BJ (cell line): ENCODE measurements around the gene SZT2. TPM values are rescaled to one million over a fixed set of nuclear protein-coding genes. Genes with fewer than 3 reads are reported as not detected.

Experiments used
- CTCF ChIA-PET: fragments of 350-600 bp; formaldehyde crosslinking; extraction: SDS; loops from one replicate; lab custom pipeline; 2021; ENCODE audit warnings: antibody characterized with exemption, inconsistent platforms; lab: Yijun Ruan, JAX
- POLR2A ChIA-PET: fragments of 300-600 bp; sonication (Branson Sonifier 250); formaldehyde crosslinking; extraction: SDS; loops from one replicate; lab custom pipeline; 2021; ENCODE audit warnings: antibody characterized with exemption; lab: Charles Lee
- DNase-seq: peaks from one replicate; pipeline ENCODE4 v3.0.0-alpha.2; 2011; ENCODE audit warnings: low read depth
- H3K27me3 ChIP-seq: 2 replicates; pipeline ENCODE4 v1.6.0; 2011; ENCODE audit warnings: low read length; ENCODE audit not compliant: control insufficient read depth, insufficient read depth
- H3K36me3 ChIP-seq: 2 replicates; pipeline ENCODE4 v1.5.1; 2011; ENCODE audit warnings: low read length; ENCODE audit not compliant: control insufficient read depth, insufficient read depth
- H3K4me3 ChIP-seq: 2 replicates; pipeline ENCODE4 v1.5.1; 2011; ENCODE audit warnings: low read depth, mild to moderate bottlenecking, control low read depth, low read length
- polyA plus RNA-seq: library from polyadenylated mRNA; depleted of rRNA; stranded (reverse); fragments of >200 nt; gene quantifications from 2 replicates; pipeline ENCODE4 v1.2.3, GENCODE V29; 2011
- TF ChIP-seq, protein P1 (sequence below): IDR thresholded peaks from 2 replicates; pipeline ENCODE4 v1.5.1; 2011; ENCODE audit warnings: low read depth, mild to moderate bottlenecking, control low read depth, inconsistent platforms, low read length, moderate library complexity; ENCODE audit not compliant: insufficient read depth

SZT2 gene
- polyA plus RNA-seq, 1 experiment = 12.1 TPM

DNA sequence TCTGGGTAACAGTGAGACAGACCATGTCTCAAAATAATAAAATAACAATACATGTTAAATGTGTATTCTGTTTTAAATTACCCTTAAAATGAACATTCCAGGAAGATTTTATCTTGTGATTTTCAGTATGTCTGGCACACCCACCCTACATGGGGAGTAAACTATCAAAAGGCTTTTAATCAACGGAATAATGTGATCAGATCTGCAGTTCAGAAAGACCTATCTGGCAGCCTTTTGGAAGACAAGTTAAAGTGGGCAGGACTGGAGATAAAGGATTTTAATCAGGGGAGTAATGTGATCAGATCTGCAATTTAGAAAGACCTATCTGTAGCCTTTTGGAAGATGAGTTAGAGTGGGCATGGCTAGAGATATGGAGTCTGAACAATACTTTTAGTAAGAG is 10.2 kb upstream of the SZT2 start:
- TF ChIP-seq, protein P1, sequence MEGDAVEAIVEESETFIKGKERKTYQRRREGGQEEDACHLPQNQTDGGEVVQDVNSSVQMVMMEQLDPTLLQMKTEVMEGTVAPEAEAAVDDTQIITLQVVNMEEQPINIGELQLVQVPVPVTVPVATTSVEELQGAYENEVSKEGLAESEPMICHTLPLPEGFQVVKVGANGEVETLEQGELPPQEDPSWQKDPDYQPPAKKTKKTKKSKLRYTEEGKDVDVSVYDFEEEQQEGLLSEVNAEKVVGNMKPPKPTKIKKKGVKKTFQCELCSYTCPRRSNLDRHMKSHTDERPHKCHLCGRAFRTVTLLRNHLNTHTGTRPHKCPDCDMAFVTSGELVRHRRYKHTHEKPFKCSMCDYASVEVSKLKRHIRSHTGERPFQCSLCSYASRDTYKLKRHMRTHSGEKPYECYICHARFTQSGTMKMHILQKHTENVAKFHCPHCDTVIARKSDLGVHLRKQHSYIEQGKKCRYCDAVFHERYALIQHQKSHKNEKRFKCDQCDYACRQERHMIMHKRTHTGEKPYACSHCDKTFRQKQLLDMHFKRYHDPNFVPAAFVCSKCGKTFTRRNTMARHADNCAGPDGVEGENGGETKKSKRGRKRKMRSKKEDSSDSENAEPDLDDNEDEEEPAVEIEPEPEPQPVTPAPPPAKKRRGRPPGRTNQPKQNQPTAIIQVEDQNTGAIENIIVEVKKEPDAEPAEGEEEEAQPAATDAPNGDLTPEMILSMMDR = no peak
- POLR2A ChIA-PET = no interaction called here
- no peak for DNase-seq
- Histone ChIP-seq H3K27me3 (no peaks in the 10 kb centered on the region), H3K36me3 (peaks cover 16% of the 10 kb centered on the region), H3K4me3 (no peak overlapping the region)
- CTCF ChIA-PET = no interaction called here

DNA sequence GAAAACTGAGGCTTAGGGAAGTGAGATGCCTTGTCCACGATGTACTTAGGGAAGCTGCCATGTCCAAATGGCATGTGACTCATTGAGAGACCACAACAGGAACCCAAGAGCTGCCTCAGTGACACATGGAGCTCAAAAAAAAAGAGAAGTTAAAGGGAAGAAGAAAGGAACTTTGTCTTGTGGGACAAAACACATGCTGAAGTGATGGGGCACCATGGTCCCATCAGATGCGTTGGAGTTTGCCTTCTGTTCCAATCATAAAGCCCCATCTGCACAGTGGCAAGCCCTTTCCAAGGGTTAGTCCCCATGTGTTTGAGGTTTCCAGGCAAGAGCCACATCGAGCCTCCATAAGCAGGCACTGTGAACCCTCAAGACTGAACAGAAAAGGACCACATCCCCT is 8.1 kb upstream of the SZT2 start:
- TF ChIP-seq, protein P1 = no peak
- no peak for DNase-seq
- Histone ChIP-seq H3K36me3 (peaks cover 32% of the 10 kb centered on the region), H3K27me3 (no peaks in the 10 kb centered on the region), H3K4me3 (no peak overlapping the region)
- ChIA-PET CTCF (interaction anchor here (0.8 kb wide), 1 partner anchor 12 kb away, joined by 3 read pairs; no protein-coding TSS in a partner anchor), POLR2A (no interaction called here)

DNA sequence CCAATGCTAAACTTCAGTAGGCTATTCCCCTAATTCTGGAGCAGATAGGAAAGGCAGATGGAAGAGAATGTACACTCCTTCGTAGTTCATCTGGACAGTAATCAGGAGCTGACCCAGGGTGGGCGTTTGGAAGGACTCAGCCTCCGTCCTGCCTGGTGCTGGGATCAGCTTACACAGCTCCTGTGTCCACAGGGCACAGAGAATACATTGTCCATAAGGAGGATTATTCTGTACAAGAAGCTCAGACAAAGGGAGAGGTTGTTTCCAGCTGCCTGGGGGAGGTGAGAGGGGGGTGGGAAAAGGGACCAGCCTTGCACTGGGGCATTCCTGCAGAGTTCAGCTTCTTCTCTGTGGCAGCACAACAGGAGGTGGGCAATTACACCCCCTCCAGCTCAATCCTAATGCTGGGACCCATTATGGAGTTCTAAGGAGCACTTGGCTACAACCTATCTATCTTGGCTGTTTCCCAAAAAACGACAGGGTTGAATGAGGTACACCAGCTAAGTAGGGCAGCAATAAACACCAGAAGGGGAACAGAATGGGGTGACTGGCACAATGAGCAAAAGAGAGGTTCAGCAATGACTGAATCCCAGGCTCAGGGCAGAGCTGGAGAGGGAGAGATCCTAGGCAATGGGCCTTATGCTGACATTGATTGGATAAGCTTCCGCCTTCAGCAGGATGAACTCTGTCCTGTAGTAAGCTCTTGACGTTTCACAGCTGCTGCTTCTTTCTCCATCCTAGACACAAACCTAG is 7.5 kb upstream of the SZT2 start:
- TF ChIP-seq, protein P1 = no peak
- ChIA-PET POLR2A (no interaction called here), CTCF (interaction anchor here (0.8 kb wide), 1 partner anchor 12 kb away, joined by 3 read pairs; no protein-coding TSS in a partner anchor)
- Histone ChIP-seq H3K4me3 (no peak overlapping the region), H3K36me3 (peaks cover 37% of the 10 kb centered on the region), H3K27me3 (no peaks in the 10 kb centered on the region)
- no peak for DNase-seq

DNA sequence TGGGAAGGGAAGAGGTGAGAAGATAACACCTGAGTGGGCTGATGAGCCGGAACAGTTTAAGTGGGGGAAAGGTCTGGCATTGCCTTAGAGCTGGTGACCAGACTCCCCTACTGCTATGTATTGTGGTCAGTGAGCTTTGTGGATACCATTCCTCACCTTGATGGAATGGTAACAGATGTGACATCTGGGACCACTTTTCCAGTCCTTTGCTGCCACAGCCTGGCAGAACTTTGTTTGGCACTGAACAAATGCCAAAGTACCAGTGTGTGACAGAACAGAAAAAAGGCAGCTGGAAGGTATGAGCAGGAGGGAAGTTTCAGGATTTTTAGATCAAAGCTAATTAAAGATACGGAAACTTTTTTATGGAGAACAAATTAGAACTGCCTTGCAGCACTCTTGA is 6.2 kb upstream of the SZT2 start:
- peaks cover 37% of the 10 kb centered on the region for H3K36me3 ChIP-seq

DNA sequence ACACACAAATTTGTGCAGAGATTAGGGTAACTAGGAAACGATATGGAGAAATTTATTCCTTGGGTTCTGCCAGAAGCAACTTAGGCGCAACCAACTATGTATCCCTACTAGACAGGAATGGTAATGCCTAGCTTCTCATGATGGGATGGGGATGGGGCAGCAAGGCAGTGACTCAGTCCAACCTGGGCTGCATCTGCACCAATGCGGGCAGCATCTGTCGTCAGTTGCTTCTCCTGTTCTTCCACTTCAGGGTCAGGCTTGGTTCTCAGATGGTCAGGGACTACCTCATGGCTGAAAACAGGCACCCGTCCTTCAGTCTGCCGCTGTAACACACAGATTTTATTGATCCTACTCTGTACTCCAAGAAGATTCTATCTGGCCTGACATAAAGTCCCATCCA is 3.0 kb upstream of the SZT2 start:
- ChIA-PET POLR2A (no interaction called here), CTCF (no interaction called here)
- Histone ChIP-seq H3K36me3 (peaks cover 37% of the 10 kb centered on the region), H3K4me3 (no peak overlapping the region), H3K27me3 (no peaks in the 10 kb centered on the region)
- DNase-seq = no peak
- TF ChIP-seq, protein P1 = no peak

More for the DNA sequence above, 6.2 kb upstream of the SZT2 start:
- Histone ChIP-seq H3K27me3 (no peaks in the 10 kb centered on the region), H3K4me3 (no peak overlapping the region)
- POLR2A ChIA-PET = no interaction called here
- CTCF ChIA-PET = interaction anchor here (1.2 to 1.4 kb wide), 3 partner anchors 41 to 157 kb away, joined by 3 to 4 read pairs (median 4); no protein-coding TSS in a partner anchor
- DNase-seq = no peak
- TF ChIP-seq, protein P1 = no peak
